Suprapubic skin (tissue), 4 donors: ENCODE results near the gene CREB3L1.

Experiments
- POLR2A ChIP-seq, 2 donors: fragments of 450-650 bp; IDR thresholded peaks; one replicate each; pipeline ENCODE4 v1.6.1; 2017; ENCODE audit warnings: antibody characterized with exemption in 2 of 2, mild to moderate bottlenecking in 2 of 2, moderate library complexity in 2 of 2
- POLR2AphosphoS5 ChIP-seq, 3 donors: sonication (generic); formaldehyde crosslinking; IDR thresholded peaks; one replicate each; pipeline ENCODE4 v1.6.1; 2017; ENCODE audit warnings: antibody characterized with exemption in 3 of 3
- TF ChIP-seq, protein P1 (sequence below), 2 donors: fragments of 200-600 bp in 1 of 2; fragments of 450-650 bp in 1 of 2; sonication (generic) in 1 of 2; IDR thresholded peaks; one replicate each; pipeline ENCODE4 v1.5.1; 2016 to 2019; ENCODE audit warnings: antibody characterized with exemption in 2 of 2, mild to moderate bottlenecking in 1 of 2, moderate library complexity in 1 of 2

DNA sequence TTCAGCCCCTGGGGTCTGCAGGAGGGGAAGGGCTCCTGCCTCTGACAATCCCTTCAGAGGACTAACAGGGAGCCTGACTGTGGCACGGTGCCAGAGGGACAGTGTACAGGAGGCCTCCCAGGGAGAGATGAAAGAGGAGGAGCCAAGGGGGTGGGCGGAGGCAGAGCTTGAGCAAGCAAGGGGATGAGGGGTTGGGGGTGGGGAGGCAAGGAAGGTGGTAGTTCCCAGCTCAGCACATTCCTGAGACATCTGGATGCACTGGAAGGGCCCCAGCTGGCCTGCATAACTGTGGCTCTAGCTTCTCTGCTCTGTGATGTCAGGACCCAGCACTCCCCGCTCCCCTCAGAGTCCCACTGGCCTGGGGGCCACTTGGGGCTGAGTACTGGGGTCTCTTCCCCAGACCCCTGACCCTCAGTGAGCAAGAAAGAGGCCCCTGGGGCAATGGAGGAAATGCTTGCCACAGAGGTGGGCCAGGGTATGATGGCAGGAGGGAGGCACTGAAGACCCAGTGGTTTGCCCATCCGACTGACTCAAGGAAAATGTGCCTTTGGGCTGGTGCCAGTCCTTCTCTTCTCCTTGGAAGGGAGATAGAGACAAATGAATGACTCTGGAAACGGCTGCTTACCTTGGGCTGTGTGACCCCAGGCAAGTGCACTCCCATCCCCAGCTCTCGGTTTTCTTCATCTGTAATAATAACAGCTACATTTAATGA is 13.3 kb downstream of the CREB3L1 start:
- TF ChIP-seq, protein P1, sequence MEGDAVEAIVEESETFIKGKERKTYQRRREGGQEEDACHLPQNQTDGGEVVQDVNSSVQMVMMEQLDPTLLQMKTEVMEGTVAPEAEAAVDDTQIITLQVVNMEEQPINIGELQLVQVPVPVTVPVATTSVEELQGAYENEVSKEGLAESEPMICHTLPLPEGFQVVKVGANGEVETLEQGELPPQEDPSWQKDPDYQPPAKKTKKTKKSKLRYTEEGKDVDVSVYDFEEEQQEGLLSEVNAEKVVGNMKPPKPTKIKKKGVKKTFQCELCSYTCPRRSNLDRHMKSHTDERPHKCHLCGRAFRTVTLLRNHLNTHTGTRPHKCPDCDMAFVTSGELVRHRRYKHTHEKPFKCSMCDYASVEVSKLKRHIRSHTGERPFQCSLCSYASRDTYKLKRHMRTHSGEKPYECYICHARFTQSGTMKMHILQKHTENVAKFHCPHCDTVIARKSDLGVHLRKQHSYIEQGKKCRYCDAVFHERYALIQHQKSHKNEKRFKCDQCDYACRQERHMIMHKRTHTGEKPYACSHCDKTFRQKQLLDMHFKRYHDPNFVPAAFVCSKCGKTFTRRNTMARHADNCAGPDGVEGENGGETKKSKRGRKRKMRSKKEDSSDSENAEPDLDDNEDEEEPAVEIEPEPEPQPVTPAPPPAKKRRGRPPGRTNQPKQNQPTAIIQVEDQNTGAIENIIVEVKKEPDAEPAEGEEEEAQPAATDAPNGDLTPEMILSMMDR (IDR thresholded peaks at IDR 0.05), result no peak
- TF ChIP-seq POLR2A (IDR thresholded peaks at IDR 0.05) (no peak), POLR2AphosphoS5 (IDR thresholded peaks at IDR 0.05) (no peak)
